GM23338 (cell line): ENCODE results near the gene DGKG.

Experiments used
- EZH2 ChIP-seq: fragments of 200-600 bp; sonication (generic); IDR thresholded peaks from one replicate; pipeline ENCODE4 v1.8.0; 2017; ENCODE audit warnings: antibody characterized with exemption, mild to moderate bottlenecking, low read depth; ENCODE audit not compliant: unreplicated experiment
- REST ChIP-seq: IDR thresholded peaks from one replicate; pipeline ENCODE4 v1.6.1; 2018; ENCODE audit warnings: antibody characterized with exemption; ENCODE audit not compliant: unreplicated experiment

GRCh38 chr3:186180891-186181481, 181.0 kb downstream of the DGKG start:
- no peak for TF ChIP-seq REST
- no peak for TF ChIP-seq EZH2
